Cardiac fibroblast (primary cell): ENCODE measurements around the gene APOH.

ENCODE experiments used
- DNase-seq, 2 donors: peaks; one replicate each; pipeline versions ENCODE4 v3.0.0 to v3.0.0-alpha.2; 2010; ENCODE audit warnings: low read depth in 2 of 2
- H3K4me3 ChIP-seq, 2 donors: replicated peaks in 1 of 2; 1 replicate in 1 of 2; 2 replicates in 1 of 2; pipeline ENCODE4 v1.5.1; 2011; ENCODE audit warnings: low read depth in 2 of 2, low read length in 2 of 2, mild to moderate bottlenecking in 2 of 2, moderate library complexity in 1 of 2
- CTCF ChIP-seq: IDR thresholded peaks from one replicate; pipeline ENCODE4 v1.5.1; 2011; ENCODE audit warnings: low read depth, mild to moderate bottlenecking, low read length, inconsistent platforms

Gene APOH

GRCh38 chr17:66215529-66215911 is 13.7 kb downstream of the APOH start:
- no peak overlapping the region for H3K4me3 ChIP-seq
- no peak for DNase-seq
- no peak for TF ChIP-seq CTCF

GRCh38 chr17:66214884-66215528 is 14.2 kb downstream of the APOH start:
- no peak for TF ChIP-seq CTCF
- no peak for DNase-seq
- no peak overlapping the region for H3K4me3 ChIP-seq

- H3K4me3 ChIP-seq, result no peak overlapping the region
- DNase-seq, result no peak
- no peak for TF ChIP-seq CTCF
These were observed 18.0 kb downstream of the APOH start for GRCh38 chr17:66211047-66211810.

DNA sequence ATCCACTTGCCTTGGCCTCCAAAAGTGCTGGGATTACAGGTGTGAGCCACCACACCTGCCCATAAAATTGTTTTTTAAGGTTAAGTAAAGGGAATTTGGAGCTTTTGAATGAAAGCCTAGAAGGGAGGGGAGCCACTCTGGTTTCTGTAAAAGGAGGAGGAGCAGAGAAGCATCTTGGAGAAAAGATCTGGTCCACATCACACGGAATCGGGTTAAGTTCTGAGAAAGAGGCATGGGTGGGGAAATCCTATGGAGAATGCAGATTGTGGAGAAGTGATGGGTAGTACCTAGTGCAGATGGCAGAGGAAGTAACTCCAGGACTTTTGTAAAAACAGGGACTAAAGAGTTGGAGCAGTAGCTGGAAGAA is 19.0 kb downstream of the APOH start:
- no peak for TF ChIP-seq CTCF
- DNase-seq, result no peak
- no peak overlapping the region for H3K4me3 ChIP-seq

- H3K4me3 ChIP-seq, result no peak overlapping the region
- no peak for DNase-seq
- TF ChIP-seq CTCF, result no peak
These were observed 21.3 kb downstream of the APOH start for GRCh38 chr17:66207936-66208335.

DNA sequence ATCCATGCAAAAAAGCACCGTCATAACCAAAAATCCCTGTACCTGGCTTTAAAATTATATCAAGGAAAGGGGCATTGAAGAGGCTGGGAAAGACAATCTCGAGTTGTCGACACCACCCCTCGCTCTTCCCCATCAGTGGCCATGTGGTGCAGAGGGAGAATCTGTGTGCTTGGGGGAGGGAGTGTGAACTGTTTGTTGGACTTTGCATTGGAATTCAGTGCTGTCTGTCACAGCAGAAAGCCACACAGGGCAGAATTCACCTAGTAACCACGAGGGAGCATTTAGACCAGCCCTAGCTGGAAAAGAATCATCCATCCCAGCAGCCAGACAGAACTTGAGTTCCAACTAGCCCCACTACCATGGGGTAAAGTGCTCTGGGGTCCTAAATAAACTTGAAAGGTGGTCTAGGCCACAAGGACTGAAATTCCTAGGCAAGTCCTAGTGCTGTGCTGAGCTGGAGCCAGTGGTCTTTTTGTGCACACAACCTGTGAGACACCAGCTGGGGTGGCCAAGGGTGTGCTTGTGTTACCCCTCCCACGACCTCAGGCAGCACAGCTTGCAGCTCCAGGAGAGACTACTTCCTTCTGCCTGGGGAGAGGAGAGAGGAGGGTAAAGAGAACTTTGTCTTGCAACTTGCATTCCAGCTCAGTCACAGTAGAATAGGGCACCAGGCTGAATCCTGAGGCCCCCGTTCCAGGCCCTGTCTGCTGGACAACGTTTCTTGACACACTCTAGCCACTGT is 25.8 kb downstream of the APOH start:
- DNase-seq, result no peak
- H3K4me3 ChIP-seq, result no peak overlapping the region
- TF ChIP-seq CTCF, result no peak
